C4-2B (cell line): Measurements from ENCODE around the gene HOXA10.

Source experiments
- H3K27ac ChIP-seq: fragments of 450-650 bp; 2 replicates; pipeline ENCODE4 v1.5.1; 2017
- CTCF ChIP-seq: fragments of 450-650 bp; conservative IDR thresholded peaks from 2 replicates; pipeline ENCODE4 v1.5.1; 2017; ENCODE audit warnings: mild to moderate bottlenecking
- ZFX ChIP-seq: fragments of 450-650 bp; IDR thresholded peaks from 2 replicates; pipeline ENCODE4 v1.6.1; 2017

HOXA10 gene

GRCh38 chr7:27161721-27162560 lies 12.2 kb downstream of the HOXA10 start:
- H3K27ac ChIP-seq: no peak overlapping the region
- TF ChIP-seq CTCF: no peak
- TF ChIP-seq ZFX: no peak

- peak overlapping the region; percentile 71 for H3K27ac ChIP-seq
- no peak; the same call in 1 of the 2 replicates for TF ChIP-seq CTCF
These were observed 12.9 kb downstream of the HOXA10 start for GRCh38 chr7:27161214-27161720.

GRCh38 chr7:27160546-27161213 lies 13.4 kb downstream of the HOXA10 start:
- peak overlapping the region; percentile 71 for H3K27ac ChIP-seq
- TF ChIP-seq ZFX (no peak; the same call in 1 of the 2 replicates), CTCF (peak; percentile 98)

GRCh38 chr7:27160145-27160545 lies 14.0 kb downstream of the HOXA10 start:
- TF ChIP-seq CTCF: no peak
- no peak for TF ChIP-seq ZFX
- peak overlapping the region; percentile 71 for H3K27ac ChIP-seq

GRCh38 chr7:27159266-27160144 lies 14.6 kb downstream of the HOXA10 start:
- no peak overlapping the region; the same call in 1 of the 2 replicates for H3K27ac ChIP-seq
- TF ChIP-seq CTCF (no peak), ZFX (no peak)

- H3K27ac ChIP-seq: no peak overlapping the region
- no peak for TF ChIP-seq ZFX
- no peak for TF ChIP-seq CTCF
These were observed 15.5 kb downstream of the HOXA10 start for GRCh38 chr7:27158436-27159265.
